GM19025 (cell line): ENCODE data around the gene DCC.

Source experiments
- ATAC-seq: cut with Tn5 transposase; IDR thresholded peaks from one replicate; pipeline ENCODE4 v1.9.1; 2021; ENCODE audit warnings: mild to moderate bottlenecking, low read depth, moderate library complexity; ENCODE audit not compliant: unreplicated experiment

The DCC gene

DNA sequence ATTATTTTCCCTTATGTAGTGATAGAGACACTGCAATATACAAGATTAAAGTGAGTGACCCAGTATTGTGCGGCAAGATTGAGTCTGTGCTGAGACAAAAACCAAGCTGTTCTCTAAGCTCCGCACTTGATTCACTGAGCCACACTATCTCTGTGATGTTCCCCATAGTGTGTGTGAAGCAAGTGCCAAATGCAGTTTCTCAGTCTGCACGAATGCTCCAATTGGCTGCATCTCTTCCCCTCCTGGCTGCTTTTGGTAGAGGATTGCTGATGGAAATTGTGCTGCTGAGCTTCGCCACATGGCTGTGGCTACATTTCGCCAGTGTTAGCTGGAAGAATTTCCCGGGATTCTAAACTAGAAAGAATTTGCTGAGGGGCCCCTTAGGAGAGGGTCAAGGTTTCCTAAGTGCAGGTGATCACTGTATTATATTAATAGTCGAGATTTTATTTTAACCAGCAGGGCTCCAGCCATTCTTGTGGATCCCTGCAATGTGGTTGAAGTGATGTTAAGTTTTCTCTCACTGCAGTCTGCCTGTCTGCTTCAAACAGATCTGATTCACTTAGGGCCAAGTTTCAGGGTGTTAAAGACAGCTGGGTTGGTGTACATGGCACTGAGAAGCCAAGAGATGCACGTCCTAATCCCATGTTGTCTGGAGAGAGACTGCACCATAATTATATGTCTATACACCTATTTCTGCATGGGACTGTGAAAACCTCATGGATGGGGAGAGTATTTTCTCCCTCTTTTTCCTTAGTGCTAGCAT is 317.2 kb downstream of the DCC start:
- no peak for ATAC-seq

DNA sequence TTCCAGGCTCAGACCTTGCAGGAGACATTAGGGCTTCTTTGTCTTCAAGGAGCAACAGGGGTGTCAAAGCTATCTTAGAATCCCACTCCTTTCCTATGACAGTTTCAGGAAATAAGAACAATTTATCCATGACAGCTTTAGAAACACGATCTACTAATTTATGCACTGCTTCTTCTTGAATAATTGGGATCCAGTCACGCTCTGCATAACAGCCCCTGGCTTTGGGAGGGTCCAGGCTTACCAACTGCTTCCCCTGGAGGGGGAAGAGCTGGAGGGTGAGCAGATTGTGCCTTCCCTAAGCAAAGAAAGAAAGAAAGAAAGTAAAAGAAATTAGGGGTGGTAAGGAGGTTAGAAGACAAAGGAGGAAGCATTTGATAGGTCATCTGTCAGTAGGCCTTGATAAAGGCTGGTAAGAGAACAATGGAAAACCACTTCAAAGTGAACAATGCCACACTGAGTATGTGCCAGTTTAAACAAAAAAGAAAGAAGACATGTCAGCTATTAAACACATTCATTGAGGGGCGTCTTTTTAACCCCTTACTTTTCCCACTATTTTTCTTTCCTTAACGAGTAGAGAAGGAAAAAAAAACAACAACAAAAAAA is 327.6 kb downstream of the DCC start:
- ATAC-seq, result no peak

DNA sequence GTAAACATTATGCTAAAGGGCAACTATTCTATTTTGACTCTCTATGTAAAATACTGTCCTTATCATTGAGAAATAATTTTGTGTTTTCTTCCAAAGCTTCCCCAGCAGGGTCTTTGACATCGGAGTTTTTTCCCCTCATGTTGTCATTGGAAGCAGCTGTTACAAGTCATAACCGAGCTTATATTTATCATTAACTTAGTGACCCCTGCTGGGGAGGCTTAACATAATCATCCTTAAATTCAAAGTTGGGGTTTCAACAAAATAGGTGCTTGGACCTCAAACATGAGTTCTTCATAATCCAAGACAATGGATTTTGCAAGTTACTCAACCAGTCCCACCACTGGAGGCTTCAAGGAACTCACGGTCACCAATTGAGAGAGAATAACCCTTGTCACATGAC is 330.9 kb downstream of the DCC start:
- no peak for ATAC-seq

DNA sequence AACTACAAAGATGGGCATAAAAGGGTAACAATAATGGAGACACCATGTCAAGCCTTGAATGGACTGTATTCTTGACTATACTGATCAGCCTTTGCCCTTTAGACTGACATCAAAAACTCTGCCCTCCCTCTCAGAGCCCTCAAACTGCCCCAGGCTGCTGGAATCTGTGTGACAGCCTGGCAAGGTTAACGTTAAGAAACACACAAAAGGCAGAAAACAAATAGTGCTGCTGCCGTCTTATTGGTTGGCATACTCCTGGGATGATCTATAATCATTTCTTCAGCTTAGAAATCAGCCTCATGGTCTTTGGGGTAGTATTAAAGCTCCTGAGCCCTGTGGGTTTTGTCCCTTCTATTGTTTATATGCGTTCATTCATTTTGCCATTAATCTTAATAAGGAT is 338.0 kb downstream of the DCC start:
- no peak for ATAC-seq

DNA sequence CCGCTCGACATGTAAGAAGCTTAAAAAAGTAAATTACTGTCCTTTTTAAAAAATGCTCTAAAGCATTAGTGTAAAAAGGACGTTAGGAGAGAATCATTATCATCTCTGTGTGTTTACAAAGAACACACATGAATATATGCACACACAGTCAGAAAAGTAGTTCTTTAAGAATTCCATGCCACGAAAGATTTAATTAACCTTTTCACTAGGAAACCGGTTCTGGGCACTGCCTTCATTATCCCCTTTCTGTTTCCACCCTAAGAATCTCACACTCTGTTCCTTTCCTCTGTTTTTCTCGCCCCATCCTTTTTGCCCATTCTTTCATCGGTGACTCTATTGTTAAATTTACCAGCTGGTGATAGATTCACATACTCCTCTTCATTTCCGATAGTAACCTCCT is 338.6 kb downstream of the DCC start:
- ATAC-seq, result no peak

DNA sequence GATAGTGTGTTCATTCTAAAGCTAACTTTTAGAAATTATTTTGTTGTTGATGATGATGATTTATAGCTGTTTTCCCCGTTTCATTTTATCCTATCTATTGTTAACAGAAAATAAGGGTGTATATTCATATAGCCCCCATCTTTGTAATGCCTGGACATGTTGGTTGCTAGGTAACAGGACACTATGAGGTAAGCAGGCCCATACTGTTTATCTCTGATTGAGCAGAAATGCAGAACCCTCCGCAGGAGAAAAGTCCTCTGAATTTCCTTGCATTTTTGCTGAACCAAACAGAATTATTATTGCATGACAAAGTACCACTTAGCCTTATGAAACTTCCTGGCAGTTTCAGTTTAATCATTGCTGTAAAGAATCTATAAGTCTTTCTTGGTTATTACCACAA is 339.4 kb downstream of the DCC start:
- ATAC-seq, result no peak

DNA sequence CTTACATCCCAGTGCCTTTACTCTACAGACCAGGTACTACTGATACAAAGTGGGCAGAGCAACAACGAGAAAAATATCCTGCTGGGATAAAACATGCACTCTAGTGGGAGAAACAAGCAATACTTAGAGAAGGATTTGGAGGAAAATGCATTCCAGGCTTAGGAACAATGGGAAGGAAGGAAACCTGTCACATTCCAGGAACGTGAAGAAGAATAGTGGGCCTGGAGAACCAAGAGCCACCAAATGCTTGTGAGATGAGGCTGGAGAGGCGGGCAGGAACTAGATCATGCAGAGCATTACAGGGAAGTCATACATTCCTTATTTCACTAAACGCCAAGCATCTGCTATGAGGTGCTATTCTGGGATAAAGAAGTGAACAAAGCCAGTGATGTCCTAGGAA is 342.3 kb downstream of the DCC start:
- no peak for ATAC-seq

DNA sequence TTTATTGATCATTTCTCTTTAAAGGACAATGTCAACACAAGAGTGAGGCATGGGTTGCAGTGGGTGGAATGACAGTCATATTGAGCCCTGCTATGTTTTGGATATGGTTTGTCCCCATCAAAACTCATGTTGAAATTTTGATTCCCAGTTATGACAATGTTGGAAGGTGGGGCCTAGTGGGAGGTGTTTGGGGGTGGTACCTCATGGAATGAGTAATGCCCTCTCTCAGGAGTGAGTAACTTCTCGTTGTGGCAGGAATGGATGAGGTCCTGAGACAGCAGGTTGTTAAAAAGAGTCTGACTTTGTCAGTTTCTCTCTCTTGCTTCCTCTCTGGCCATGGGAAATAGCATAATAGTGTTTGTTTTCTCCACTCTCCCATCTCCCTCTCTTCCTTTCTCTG is 345.3 kb downstream of the DCC start:
- ATAC-seq, result no peak

DNA sequence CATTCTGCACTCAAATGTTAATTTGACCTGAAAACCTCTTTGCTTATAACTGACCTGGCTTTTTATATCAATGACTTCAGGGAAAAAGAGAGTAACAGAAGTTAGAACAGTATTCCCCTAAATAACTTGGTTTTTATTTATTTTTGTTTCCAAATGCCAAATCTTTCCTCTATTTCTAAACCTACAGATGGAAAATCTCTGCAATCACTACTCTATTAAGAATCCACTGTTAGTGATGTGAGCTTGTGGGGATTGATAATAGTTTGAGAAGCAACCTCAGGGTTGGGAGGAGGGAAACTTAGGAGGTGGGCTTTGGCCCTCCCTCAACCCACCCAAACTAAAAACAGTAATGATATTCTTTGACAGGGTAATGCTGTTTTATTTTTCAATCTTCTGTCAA is 351.8 kb downstream of the DCC start:
- ATAC-seq, result no peak

DNA sequence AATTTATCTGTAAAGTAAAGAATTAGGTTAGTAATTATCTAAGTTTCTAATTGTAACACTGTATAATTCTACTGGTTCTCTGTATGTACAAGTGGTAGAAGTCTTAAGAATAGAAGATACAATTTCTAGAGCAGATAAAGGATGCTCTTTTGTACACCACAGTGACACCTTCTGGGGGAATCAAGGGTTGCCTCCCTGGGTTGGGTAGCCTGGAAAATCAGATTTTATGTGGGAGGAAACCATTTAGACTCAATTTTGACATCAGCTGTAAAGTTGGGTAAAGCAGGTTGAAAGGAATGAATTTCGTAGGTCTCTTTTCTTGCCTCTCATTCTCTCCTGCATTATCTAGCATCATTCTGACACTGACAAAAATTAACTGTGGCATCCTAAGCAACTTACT is 354.8 kb downstream of the DCC start:
- no peak for ATAC-seq

DNA sequence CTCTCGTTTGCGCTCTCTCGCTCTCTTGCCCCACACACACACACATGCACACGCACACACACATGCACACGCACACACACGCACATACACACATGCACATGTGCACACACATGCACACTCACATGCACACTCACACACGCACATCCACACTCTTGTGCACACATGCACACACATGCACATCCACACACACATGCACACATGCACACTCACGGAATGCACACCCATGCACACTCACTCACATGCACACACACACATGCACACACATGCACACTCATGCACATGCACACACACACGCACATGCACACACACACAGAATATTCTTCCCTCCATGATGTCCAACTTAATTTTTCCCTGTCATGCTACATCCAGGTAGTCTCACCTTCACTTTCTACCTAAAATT is 360.1 kb downstream of the DCC start:
- ATAC-seq, result no peak

DNA sequence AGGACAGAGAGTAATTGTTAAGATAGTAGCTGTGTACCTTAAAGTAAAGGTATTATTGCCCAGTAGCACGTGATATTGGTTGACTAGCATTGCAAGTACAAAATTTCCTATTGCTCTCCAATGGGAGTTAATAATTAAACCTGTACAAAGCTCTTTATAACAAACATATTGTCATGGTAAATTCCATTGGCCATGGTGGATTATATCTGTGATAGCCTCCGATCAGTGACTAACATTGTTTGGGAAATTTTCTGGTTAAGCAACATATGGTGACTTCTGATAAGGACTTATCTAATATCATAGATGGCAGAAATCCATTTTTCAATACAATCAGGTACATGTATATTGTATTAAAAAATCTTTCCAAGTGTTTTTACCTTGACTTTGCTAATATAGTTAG is 360.8 kb downstream of the DCC start:
- no peak for ATAC-seq

DNA sequence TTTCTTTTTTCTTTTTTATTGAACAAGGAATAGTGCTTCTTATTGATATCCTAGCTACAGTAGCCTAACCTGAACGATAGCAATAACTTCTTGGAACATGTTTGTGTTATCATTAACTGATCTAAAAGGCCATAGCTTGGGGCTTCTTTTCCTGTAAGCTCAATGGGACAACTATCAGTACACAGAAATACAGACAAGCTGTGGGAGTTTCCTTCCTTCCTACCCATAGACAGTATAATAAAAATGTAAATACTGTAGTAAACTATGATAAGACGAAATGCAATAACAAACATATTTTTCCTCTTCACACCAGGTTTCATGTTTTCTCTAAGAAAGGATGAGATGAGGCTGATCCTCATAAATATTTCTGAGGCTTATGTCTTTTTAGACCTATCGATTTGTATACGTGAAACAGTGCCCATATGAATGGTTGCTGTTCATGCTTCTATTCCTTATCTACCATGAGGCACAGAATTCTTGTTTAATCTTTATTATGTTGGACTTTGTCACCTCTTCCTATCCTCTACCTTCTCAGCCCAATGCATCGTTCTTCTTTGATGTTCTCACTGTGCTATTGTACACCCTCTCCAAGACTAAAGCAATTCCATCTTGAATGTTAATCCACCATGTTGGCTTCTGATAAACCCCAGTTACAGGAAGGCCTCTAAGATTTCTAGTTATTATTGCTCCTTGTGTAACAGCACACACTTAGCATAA is 361.4 kb downstream of the DCC start:
- no peak for ATAC-seq

DNA sequence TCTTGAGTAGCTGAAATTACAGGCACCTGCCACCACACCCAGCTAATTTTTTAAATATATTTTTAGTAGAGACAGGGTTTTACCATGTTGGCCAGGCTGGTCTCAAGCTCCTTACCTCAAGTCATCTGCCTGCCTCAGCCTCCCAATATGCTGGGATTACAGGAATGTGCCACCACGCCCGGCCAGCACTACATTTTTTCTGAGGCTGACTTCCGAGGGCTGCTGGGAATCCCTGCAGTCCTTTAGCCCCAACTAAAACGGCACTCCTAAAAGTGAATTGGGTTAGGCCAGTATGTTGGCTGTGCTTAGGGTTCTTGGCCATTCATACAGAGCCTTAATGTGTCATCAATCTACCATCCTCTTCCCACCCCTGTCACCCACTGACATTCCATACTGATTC is 375.4 kb downstream of the DCC start:
- no peak for ATAC-seq

DNA sequence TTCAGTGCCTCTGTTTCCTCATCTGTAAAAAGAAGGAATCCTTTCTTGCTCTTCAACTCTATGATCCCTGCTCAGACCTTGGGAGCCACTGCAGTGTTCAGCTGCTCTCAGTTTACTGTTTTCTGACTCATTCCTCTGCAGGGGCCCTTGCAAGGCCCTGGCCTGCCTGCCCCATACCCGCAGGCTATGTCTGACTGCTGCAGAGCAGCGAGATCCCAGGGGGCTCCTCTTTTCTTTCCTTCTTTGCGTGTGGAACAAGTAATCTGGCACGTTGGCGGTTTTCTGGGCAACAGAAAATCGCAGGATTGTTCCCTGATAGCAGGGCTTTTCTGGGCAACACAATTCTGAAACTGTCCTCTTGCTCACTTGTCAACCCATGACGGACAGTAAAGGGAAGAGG is 376.0 kb downstream of the DCC start:
- ATAC-seq, result no peak

DNA sequence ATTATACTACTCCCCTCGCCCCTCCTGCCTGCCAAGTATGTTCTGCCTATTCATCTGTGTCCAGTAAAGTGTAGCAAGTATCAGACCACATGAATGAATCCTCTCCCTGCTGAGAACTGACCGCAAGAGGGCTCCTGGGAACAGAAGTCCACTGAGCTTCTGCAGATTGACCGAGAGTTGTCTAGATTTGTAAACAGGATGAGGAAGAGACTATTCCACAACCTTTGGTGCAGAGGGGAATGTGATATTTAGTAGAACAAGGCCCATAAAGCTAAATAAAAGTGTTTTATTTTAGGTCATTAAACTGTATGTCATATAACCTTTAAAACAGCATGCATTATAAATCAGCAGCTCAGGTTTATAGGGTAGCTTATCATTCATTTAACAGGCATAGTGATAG is 377.0 kb downstream of the DCC start:
- no peak for ATAC-seq

DNA sequence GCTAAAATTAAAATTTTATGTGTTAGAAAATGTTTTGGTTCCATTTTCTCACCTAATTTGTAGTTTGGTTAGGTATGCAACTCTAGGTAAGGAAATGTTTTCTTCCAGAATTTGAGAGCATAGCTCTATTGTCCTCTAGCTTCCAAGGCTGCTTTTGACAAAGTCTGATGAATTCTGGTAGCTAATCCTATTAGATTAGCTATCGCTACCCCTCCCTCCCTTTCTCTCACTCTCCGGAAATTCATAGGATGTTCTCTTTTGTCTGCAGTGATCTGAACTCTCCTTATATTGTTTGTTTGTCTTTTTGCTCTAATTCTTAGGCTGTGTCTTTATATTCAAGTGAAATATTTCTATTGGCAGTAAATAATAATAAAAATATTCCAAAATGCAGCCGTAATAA is 382.9 kb downstream of the DCC start:
- ATAC-seq, result no peak

DNA sequence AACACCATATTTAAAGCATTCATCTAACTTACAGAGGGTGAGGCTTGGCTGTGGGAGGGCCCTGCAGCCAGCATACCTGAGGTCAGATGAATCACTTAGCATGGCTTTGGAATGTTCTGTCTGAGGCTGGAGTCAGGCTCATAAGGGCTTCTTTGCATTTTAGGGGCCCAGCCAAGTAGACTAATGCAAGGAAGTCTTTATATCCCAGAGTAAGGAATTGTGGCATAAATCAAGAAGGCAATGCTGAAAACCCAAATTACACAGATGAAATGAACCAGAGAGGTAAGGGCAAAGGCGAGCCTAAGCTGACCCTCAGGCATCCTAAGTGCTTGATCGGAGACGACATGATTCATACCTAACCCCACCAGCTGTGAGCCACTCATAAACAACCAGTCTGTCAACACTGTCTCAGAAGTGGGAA is 383.6 kb downstream of the DCC start:
- ATAC-seq, result no peak

DNA sequence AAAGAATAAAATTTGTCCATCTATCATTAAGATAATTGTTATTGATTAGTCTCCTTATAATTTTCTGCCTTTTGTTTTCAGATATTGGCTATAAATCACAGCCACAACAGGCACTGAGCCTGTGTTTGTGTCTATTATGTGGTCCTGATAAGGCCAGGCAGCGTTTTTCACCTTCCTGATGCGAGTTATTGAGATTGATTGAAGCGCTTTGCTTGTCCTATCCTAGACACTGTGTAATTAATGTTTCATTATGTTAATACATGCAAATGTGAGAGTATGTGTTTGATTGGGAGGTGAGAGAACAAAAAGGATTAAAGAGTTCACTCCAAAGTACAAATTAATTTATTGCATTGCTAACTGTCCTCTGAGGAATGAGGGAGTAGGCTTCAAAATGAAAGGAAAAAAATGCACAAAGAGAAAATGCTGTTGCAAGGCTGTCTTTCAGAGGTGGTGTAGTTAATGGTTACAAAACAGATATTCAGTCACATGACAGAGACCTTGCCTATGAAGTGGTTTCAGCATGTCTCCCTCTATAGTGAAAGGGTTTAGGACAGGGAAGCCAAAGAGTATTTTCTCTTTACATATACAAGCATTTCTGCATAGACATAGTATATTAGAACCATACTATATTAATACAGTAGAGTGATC is 391.1 kb downstream of the DCC start:
- ATAC-seq, result no peak

DNA sequence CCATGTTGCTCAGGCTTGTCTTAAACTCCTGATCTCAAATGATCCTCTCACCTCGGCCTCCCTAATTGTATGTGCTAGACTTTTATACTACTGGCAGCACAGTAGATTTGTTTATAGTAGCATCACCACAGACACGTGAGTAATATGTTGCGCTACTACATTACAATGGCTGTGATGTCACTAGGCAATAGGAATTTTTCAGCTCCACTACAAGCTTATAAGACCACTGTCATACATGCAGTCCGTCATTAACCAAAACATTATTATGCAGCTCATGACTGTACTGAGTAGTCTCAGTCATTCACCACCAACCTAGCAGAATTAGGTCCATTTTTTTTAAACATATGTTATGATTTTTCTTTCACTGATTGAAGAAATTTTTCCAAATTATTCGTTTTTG is 398.9 kb downstream of the DCC start:
- no peak for ATAC-seq

DNA sequence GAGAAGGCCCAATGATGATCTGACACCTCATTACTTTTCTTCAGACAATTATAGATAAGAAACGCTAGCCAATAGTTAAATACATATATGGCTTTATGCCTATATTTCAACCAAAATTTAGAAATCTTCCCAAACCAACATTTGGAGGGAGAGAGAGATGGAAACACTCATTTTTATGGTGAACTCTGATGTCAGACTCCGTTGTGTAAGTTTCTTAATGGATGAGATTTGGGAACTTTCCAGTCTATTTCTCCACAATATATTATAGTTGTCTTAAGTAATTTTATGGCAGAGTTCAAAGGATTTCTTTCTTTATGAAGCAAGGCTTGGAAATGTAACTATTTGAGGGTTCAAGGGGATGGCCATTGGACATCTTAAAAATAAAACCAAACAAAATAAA is 407.0 kb downstream of the DCC start:
- no peak for ATAC-seq
